Hepatocyte (in vitro differentiated cells): Measurements from ENCODE around the gene C14orf93. TPM values are rescaled to one million over a fixed set of nuclear protein-coding genes. Genes with fewer than 3 reads are reported as not detected.

ENCODE experiments used
- DNase-seq: peaks from one replicate; pipeline ENCODE4 v3.0.0-alpha.2; 2016; ENCODE audit warnings: low spot score
- H2AFZ ChIP-seq: fragments of 200-600 bp; sonication (generic); 2 replicates; pipeline ENCODE4 v1.6.0; 2016; ENCODE audit warnings: antibody characterized with exemption, mild to moderate bottlenecking
- H3K27ac ChIP-seq: fragments of 200-600 bp; sonication (generic); 2 replicates; pipeline ENCODE4 v1.5.1; 2016; ENCODE audit warnings: mild to moderate bottlenecking
- H3K27me3 ChIP-seq: fragments of 200-600 bp; sonication (generic); 2 replicates; pipeline ENCODE4 v1.6.1; 2016
- H3K36me3 ChIP-seq: fragments of 200-600 bp; sonication (generic); replicated peaks from 2 replicates; pipeline ENCODE4 v1.5.1; 2016; ENCODE audit warnings: low read depth; ENCODE audit not compliant: insufficient read depth
- H3K4me1 ChIP-seq: fragments of 200-600 bp; sonication (generic); 2 replicates; pipeline ENCODE4 v1.5.1; 2016; ENCODE audit warnings: mild to moderate bottlenecking, moderate library complexity; ENCODE audit not compliant: insufficient read depth
- H3K4me2 ChIP-seq: fragments of 200-600 bp; sonication (generic); 2 replicates; pipeline ENCODE4 v1.6.0; 2016
- H3K4me3 ChIP-seq: fragments of 200-600 bp; sonication (generic); 2 replicates; pipeline ENCODE4 v1.5.1; 2016; ENCODE audit warnings: mild to moderate bottlenecking
- H3K79me2 ChIP-seq: fragments of 200-600 bp; sonication (generic); 2 replicates; pipeline ENCODE4 v1.6.0; 2017; ENCODE audit warnings: mild to moderate bottlenecking
- H3K9me2 ChIP-seq: fragments of 200-600 bp; sonication (generic); replicated peaks from 2 replicates; pipeline ENCODE4 v1.6.0; 2017; ENCODE audit warnings: mild to moderate bottlenecking; ENCODE audit not compliant: insufficient read depth
- H3K9me3 ChIP-seq: fragments of 200-600 bp; sonication (generic); 2 replicates; pipeline ENCODE4 v1.5.1; 2016; ENCODE audit warnings: low read depth, mild to moderate bottlenecking
- H4K20me1 ChIP-seq: fragments of 200-600 bp; sonication (generic); 2 replicates; pipeline ENCODE4 v1.6.0; 2016; ENCODE audit warnings: mild to moderate bottlenecking; ENCODE audit not compliant: insufficient read depth, poor library complexity, severe bottlenecking
- CTCF ChIP-seq: fragments of 200-600 bp; sonication (generic); IDR thresholded peaks from 2 replicates; pipeline ENCODE4 v1.5.1; 2016; ENCODE audit warnings: antibody characterized with exemption, mild to moderate bottlenecking; ENCODE audit not compliant: poor library complexity
- EZH2 ChIP-seq: fragments of 200-600 bp; sonication (generic); IDR thresholded peaks from 2 replicates; pipeline ENCODE4 v1.6.1; 2016; ENCODE audit warnings: antibody characterized with exemption, mild to moderate bottlenecking, borderline replicate concordance
- EZH2phosphoT487 ChIP-seq: fragments of 200-600 bp; sonication (generic); IDR thresholded peaks from one replicate; pipeline ENCODE4 v1.6.1; 2018; ENCODE audit warnings: antibody characterized with exemption, mild to moderate bottlenecking, low read depth, moderate library complexity; ENCODE audit not compliant: unreplicated experiment, severe bottlenecking
- WGBS: methylation state at CpG from one replicate; pipeline ENCODE4 v1.1.6; 2016; ENCODE audit warnings: low lambda C conversion rate; ENCODE audit errors: missing lambda C conversion rate; 5-methylcytosine and 5-hydroxymethylcytosine counted together
- polyA plus RNA-seq: library from polyadenylated mRNA; unstranded; fragments of >200 nt; fragmentation: Nextera tagmentation; extraction: Ambion mirVana; gene quantifications from 2 replicates; pipeline ENCODE4 v1.2.1, GENCODE V29; 2016
- total RNA-seq: library from RNA; depleted of rRNA; stranded (reverse); fragments of >200 nt; gene quantifications from 2 replicates; pipeline ENCODE4 v1.2.3, GENCODE V29; 2014

Gene C14orf93
- total and polyA plus RNA-seq, 2 experiments from 2014 or later, result 6.5 to 8.8 TPM

- WGBS, result 68% methylated on average over 3 of the region's 3 CpGs
- Histone ChIP-seq H3K4me2 (peak overlapping the region; percentile 79), H4K20me1 (no peaks in the 10 kb centered on the region), H3K4me1 (peaks cover 21% of the 10 kb centered on the region), H3K36me3 (no peaks in the 10 kb centered on the region), H3K9me2 (no peaks in the 10 kb centered on the region), H3K79me2 (peaks cover 14% of the 10 kb centered on the region), H3K4me3 (no peak overlapping the region), H2AFZ (no peak overlapping the region), H3K27ac (peak overlapping the region; percentile 97), H3K27me3 (no peaks in the 10 kb centered on the region), H3K9me3 (no peaks in the 10 kb centered on the region)
- peak; percentile 22 for DNase-seq
- TF ChIP-seq CTCF, result no peak
- TF ChIP-seq EZH2, result no peak
- no peak for TF ChIP-seq EZH2phosphoT487
These were observed 1.1 kb downstream of the C14orf93 start for GRCh38 chr14:23008831-23009230.

DNA sequence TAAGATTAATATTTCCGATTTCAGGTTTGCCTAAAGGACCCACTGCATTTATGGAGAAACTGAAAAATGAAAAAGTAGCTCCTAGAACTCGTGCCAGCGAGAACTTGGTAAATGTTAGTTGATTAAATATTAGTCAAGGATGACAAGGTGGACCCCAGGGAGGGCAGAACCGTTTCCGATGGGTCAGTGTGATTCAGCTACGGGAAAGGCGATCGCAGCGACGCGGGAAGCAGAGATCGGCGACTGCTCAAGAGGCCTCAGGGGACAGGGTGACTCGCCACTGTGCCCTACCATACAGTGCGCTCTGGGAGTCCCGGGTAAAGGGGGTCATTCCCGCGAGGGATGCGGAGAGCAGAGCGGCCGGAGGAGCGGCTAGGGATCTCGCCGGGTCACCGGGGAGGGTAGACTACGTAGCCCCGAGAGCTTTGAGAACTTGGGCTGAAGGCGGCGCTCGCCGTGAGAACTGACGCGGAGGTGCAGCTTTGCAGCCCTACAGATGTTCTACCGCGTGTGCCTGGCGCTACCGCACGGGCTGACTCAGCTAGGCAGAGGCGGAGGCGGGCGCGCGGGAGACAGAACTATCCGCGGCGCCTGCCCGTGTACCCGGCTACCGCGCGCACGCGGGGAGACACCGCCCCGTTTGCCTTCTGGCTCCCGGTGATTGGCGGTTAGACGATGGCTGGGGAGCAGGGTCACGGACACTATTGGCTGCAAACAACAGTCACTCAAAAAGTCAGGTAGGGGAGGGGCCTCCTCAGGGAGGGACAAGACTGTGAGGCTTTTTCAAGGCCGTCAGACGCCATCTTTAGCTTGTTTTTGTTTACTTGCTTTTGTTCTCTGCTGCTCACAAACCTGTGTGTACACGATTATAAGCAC is 3.2 kb downstream of the C14orf93 start:
- peak overlapping the region; percentile 97 for H2AFZ ChIP-seq
- no peaks in the 10 kb centered on the region for H3K9me3 ChIP-seq
- peak; percentile 97 for DNase-seq
- 1% methylated on average over 62 of the region's 62 CpGs for WGBS
- no peak for TF ChIP-seq EZH2phosphoT487
- TF ChIP-seq CTCF, result peak; percentile 27
- TF ChIP-seq EZH2, result no peak
- H3K36me3 ChIP-seq, result no peaks in the 10 kb centered on the region
- peaks cover 14% of the 10 kb centered on the region for H3K79me2 ChIP-seq
- peak overlapping the region; percentile 97 for H3K27ac ChIP-seq
- peaks cover 21% of the 10 kb centered on the region for H3K4me1 ChIP-seq
- peak overlapping the region; percentile 83 for H3K4me2 ChIP-seq
- H4K20me1 ChIP-seq, result no peaks in the 10 kb centered on the region
- peak overlapping the region; percentile 37 for H3K4me3 ChIP-seq
- H3K27me3 ChIP-seq, result no peaks in the 10 kb centered on the region
- no peaks in the 10 kb centered on the region for H3K9me2 ChIP-seq

GRCh38 chr14:23006188-23006534 is 3.8 kb downstream of the C14orf93 start:
- H3K4me2 ChIP-seq, result peak overlapping the region; percentile 83
- H3K27me3 ChIP-seq, result no peaks in the 10 kb centered on the region
- 52% methylated on average over 5 of the region's 5 CpGs for WGBS
- peak overlapping the region; percentile 37 for H3K4me3 ChIP-seq
- no peaks in the 10 kb centered on the region for H3K9me2 ChIP-seq
- H2AFZ ChIP-seq, result peak overlapping the region; percentile 59
- no peaks in the 10 kb centered on the region for H3K36me3 ChIP-seq
- peaks cover 21% of the 10 kb centered on the region for H3K4me1 ChIP-seq
- peaks cover 14% of the 10 kb centered on the region for H3K79me2 ChIP-seq
- peak overlapping the region; percentile 97 for H3K27ac ChIP-seq
- no peaks in the 10 kb centered on the region for H4K20me1 ChIP-seq
- no peaks in the 10 kb centered on the region for H3K9me3 ChIP-seq
- no peak for DNase-seq
- TF ChIP-seq CTCF (no peak), EZH2phosphoT487 (no peak), EZH2 (no peak)
